OCI-LY7 (cell line): Measurements from ENCODE around the gene GPSM3. TPM values are rescaled to one million over a fixed set of nuclear protein-coding genes. Genes with fewer than 3 reads are reported as not detected.
"Not testable (repeated sequence)": the region's sequence is repeated elsewhere in the genome, so short reads cannot be mapped to it uniquely, and the experiment has no call there.

Source experiments
- BruUV-seq: library from RNA; stranded (reverse); fragments of 400-500 nt; replicated peaks from 2 replicates; lab custom pipeline; 2021; lab: Mats Ljungman, UMichigan
- CTCF ChIA-PET: fragments of 300-600 bp; sonication (Branson Sonifier 250); formaldehyde crosslinking; loops from one replicate; lab custom pipeline; 2022; ENCODE audit warnings: antibody characterized with exemption; ENCODE audit not compliant: unreplicated experiment; lab: Charles Lee
- POLR2A ChIA-PET: fragments of 300-600 bp; sonication (Branson Sonifier 250); formaldehyde crosslinking; loops from one replicate; lab custom pipeline; 2022; ENCODE audit warnings: antibody characterized with exemption; lab: Charles Lee
- DNase-seq: peaks from one replicate; pipeline ENCODE4 v3.0.0-alpha.2; 2015; ENCODE audit warnings: low spot score
- H2AFZ ChIP-seq: fragments of 200-600 bp; sonication (generic), shearing (Covaris generic); 2 replicates; pipeline ENCODE4 v1.6.1; 2014; ENCODE audit warnings: mild to moderate bottlenecking, antibody characterized with exemption, low read length, moderate library complexity
- H3K27ac ChIP-seq: fragments of 200-600 bp; sonication (generic); 2 replicates; pipeline ENCODE4 v1.5.1; 2014; ENCODE audit warnings: mixed run types, low read depth, mild to moderate bottlenecking, moderate library complexity, low read length, inconsistent platforms; ENCODE audit not compliant: poor library complexity, severe bottlenecking
- H3K36me3 ChIP-seq: fragments of 200-600 bp; sonication (generic); 2 replicates; pipeline ENCODE4 v1.6.1; 2014; ENCODE audit warnings: mild to moderate bottlenecking, antibody characterized with exemption, low read length, moderate library complexity, mixed read lengths; ENCODE audit not compliant: insufficient read depth
- H3K4me1 ChIP-seq: fragments of 200-600 bp; sonication (generic); 2 replicates; pipeline ENCODE4 v1.5.1; 2014; ENCODE audit warnings: mild to moderate bottlenecking, low read length; ENCODE audit not compliant: insufficient read depth, poor library complexity, severe bottlenecking
- H3K4me2 ChIP-seq: fragments of 200-600 bp; sonication (generic); 2 replicates; pipeline ENCODE4 v1.6.1; 2014; ENCODE audit warnings: mild to moderate bottlenecking, low read length
- H3K4me3 ChIP-seq: fragments of 200-600 bp; sonication (generic); 2 replicates; pipeline ENCODE4 v1.5.1; 2014; ENCODE audit warnings: mild to moderate bottlenecking, low read depth, low read length; ENCODE audit not compliant: poor library complexity, severe bottlenecking
- H3K79me2 ChIP-seq: fragments of 200-600 bp; sonication (generic); 2 replicates; pipeline ENCODE4 v1.6.1; 2016; ENCODE audit warnings: low read depth, mild to moderate bottlenecking, low read length, moderate library complexity, mixed read lengths; ENCODE audit not compliant: insufficient read depth
- H3K9me2 ChIP-seq: fragments of 200-600 bp; sonication (generic); 2 replicates; pipeline ENCODE4 v1.6.1; 2016; ENCODE audit warnings: mild to moderate bottlenecking, low read length, mixed read lengths; ENCODE audit not compliant: insufficient read depth
- H3K9me3 ChIP-seq: fragments of 200-600 bp; sonication (generic); 2 replicates; pipeline ENCODE4 v1.6.1; 2014; ENCODE audit warnings: mild to moderate bottlenecking, mixed run types, low read length, mixed read lengths
- H4K20me1 ChIP-seq: fragments of 200-600 bp; sonication (generic); 2 replicates; pipeline ENCODE4 v1.6.1; 2014; ENCODE audit warnings: mild to moderate bottlenecking, antibody characterized with exemption, low read length, moderate library complexity, mixed read lengths; ENCODE audit not compliant: insufficient read depth
- EZH2phosphoT487 ChIP-seq: fragments of 200-600 bp; sonication (generic); IDR thresholded peaks from 2 replicates; pipeline ENCODE4 v1.6.1; 2018; ENCODE audit warnings: low read depth, borderline replicate concordance, mild to moderate bottlenecking, mixed run types, antibody characterized with exemption, low read length, moderate library complexity, mixed read lengths
- intact Hi-C: fragments of 100-400 bp; cut with micrococcal nuclease; formaldehyde crosslinking; loops from one replicate; pipeline ENCODE4 v1.10.0; 2022; ENCODE audit not compliant: unreplicated experiment
- total RNA-seq, 2 experiments: library from RNA; depleted of rRNA in 1 of 2; stranded (reverse); fragments of >200 nt in 1 of 2; shearing (Covaris generic) in 1 of 2; gene quantifications; 2 replicates each; pipeline ENCODE4 v1.2.3, GENCODE V29; 2014 to 2022
- TF ChIP-seq, protein P1 (sequence below): fragments of 200-600 bp; sonication (generic); conservative IDR thresholded peaks from 2 replicates; pipeline ENCODE4 v1.5.1; 2014; ENCODE audit warnings: mild to moderate bottlenecking, antibody characterized with exemption, low read length, moderate library complexity, mixed read lengths

GPSM3 gene
- total RNA-seq, 2 experiments from 2014 or later, result 94.4 to 100 TPM

DNA sequence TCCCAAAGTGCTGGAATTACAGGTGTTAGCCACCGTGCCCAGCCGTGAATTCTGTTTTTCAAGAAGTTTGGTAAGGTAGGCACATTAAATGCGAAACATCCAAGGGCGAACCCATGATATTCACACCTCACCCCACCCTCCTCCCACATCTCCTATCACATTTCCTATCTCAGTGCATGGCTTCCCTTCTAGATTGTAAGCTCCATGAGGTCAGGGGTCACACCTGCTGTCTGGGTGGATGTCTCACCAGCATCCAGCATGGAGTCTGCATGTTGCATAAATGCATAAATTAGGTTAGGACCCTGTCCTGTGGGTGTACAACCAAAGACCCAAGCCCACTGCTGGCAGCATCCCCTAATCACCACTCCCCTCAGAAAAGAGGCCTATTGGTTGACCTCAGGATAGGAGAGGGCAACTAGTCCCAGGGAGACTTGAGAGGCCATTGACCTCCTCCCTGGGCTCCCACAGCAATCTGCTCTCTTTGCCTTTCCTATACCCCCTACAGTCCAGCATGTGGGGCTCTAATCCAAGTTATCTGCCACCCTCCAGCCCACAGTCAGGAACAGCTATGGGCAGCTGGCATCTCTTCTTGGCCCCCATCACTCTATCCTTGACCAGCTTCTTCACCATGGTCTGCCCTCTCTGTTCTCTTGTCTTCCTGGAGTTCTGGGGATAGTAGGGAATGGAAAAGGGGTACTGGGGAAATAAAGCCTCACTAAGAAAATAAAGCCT is 44.9 kb downstream of the GPSM3 start:
- H3K4me1 ChIP-seq, result peaks cover under 1% of the 10 kb centered on the region
- no peaks in the 10 kb centered on the region for H3K79me2 ChIP-seq
- H4K20me1 ChIP-seq, result no peaks in the 10 kb centered on the region
- intact Hi-C loops, result no loop called here
- no peak overlapping the region for H3K4me2 ChIP-seq
- no TSS peak for BruUV-seq
- DNase-seq, result no peak
- no peaks in the 10 kb centered on the region for H3K36me3 ChIP-seq
- TF ChIP-seq, protein P1, sequence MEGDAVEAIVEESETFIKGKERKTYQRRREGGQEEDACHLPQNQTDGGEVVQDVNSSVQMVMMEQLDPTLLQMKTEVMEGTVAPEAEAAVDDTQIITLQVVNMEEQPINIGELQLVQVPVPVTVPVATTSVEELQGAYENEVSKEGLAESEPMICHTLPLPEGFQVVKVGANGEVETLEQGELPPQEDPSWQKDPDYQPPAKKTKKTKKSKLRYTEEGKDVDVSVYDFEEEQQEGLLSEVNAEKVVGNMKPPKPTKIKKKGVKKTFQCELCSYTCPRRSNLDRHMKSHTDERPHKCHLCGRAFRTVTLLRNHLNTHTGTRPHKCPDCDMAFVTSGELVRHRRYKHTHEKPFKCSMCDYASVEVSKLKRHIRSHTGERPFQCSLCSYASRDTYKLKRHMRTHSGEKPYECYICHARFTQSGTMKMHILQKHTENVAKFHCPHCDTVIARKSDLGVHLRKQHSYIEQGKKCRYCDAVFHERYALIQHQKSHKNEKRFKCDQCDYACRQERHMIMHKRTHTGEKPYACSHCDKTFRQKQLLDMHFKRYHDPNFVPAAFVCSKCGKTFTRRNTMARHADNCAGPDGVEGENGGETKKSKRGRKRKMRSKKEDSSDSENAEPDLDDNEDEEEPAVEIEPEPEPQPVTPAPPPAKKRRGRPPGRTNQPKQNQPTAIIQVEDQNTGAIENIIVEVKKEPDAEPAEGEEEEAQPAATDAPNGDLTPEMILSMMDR, result no peak
- no peak for TF ChIP-seq EZH2phosphoT487
- no peaks in the 10 kb centered on the region for H3K9me3 ChIP-seq
- H3K27ac ChIP-seq, result no peak overlapping the region
- ChIA-PET POLR2A (interaction anchor here (0.5 kb wide), 1 partner anchor 13 kb away, joined by 3 read pairs; no protein-coding TSS in a partner anchor), CTCF (no interaction called here)
- no peak overlapping the region for H2AFZ ChIP-seq
- no peaks in the 10 kb centered on the region for H3K9me2 ChIP-seq
- H3K4me3 ChIP-seq, result no peak overlapping the region

DNA sequence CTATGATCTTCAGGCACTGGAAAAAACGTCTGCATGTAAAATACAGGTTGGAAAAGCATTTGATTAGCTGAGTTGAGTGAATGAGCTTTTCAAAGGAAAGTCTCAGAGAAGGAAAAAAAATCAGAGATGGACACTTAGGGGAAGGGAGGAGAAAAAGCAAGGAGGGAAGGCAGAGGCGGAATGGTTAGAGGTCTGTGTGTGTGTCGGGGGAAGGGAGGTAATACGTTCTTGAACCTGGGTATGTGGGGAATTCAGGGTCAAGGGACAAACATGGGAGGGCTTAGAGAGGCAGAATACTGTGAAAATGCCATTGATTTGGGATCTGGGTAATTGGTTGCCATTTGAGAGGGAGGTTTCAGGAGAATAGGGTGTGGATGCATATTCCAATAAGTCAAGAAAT is 45.8 kb downstream of the GPSM3 start:
- H3K79me2 ChIP-seq, result no peaks in the 10 kb centered on the region
- ChIA-PET POLR2A (no interaction called here), CTCF (no interaction called here)
- intact Hi-C loops, result no loop called here
- H3K9me3 ChIP-seq, result no peaks in the 10 kb centered on the region
- no peaks in the 10 kb centered on the region for H4K20me1 ChIP-seq
- no TSS peak for BruUV-seq
- no peaks in the 10 kb centered on the region for H3K9me2 ChIP-seq
- H3K36me3 ChIP-seq, result no peaks in the 10 kb centered on the region
- no peak for DNase-seq
- no peak overlapping the region for H3K4me2 ChIP-seq
- no peak overlapping the region for H2AFZ ChIP-seq
- no peaks in the 10 kb centered on the region for H3K4me1 ChIP-seq
- H3K27ac ChIP-seq, result no peak overlapping the region
- TF ChIP-seq EZH2phosphoT487, result no peak
- TF ChIP-seq, protein P1, result no peak
- no peak overlapping the region for H3K4me3 ChIP-seq

DNA sequence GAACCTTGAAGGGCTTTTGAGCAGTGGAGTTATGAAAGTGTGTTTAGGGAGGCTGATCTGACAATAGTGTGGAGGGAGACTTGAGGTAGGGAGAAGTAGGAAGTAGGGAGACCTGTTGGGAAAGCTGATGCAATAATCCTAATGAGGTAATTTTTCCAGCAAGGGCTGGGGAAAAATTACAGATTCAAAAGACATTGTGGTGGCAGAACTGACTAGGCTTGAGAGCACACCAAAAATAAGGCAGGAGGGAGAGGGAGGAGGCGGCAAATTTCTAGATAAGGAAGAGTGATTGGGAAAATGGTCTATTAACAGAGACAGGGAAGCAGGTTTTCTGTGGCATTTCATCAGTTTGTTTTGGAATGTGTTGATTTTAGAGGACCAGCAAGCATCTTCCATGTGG is 46.2 kb downstream of the GPSM3 start:
- DNase-seq, result no peak
- Histone ChIP-seq H4K20me1 (no peaks in the 10 kb centered on the region), H3K79me2 (no peaks in the 10 kb centered on the region), H3K4me3 (no peak overlapping the region), H3K36me3 (no peaks in the 10 kb centered on the region), H3K9me2 (no peaks in the 10 kb centered on the region), H3K4me1 (no peaks in the 10 kb centered on the region), H3K4me2 (no peak overlapping the region), H3K9me3 (no peaks in the 10 kb centered on the region), H3K27ac (no peak overlapping the region), H2AFZ (no peak overlapping the region)
- TF ChIP-seq, protein P1, result no peak
- TF ChIP-seq EZH2phosphoT487, result no peak
- intact Hi-C loops, result no loop called here
- BruUV-seq, result no TSS peak
- POLR2A ChIA-PET, result no interaction called here
- CTCF ChIA-PET, result no interaction called here

- H3K9me3 ChIP-seq, BruUV-seq, DNase-seq, H3K36me3 ChIP-seq, H3K79me2 ChIP-seq, H3K27ac ChIP-seq, H3K4me3 ChIP-seq, H3K4me2 ChIP-seq, H3K4me1 ChIP-seq, intact Hi-C loops, H2AFZ ChIP-seq, CTCF ChIA-PET, H4K20me1 ChIP-seq, H3K9me2 ChIP-seq: not testable (repeated sequence)
- POLR2A ChIA-PET, result interaction anchor here (0.5 kb wide), 1 partner anchor 81 kb away, joined by 3 read pairs; no protein-coding TSS in a partner anchor
Measured at GRCh38 chr6:32144238-32144637, 48.2 kb downstream of the GPSM3 start.
